Neutrophil (primary cell): ENCODE results near the gene PRR7.

Experiments
- H3K27ac ChIP-seq: fragments of 200-600 bp; sonication (generic); 2 replicates; pipeline ENCODE4 v1.5.1; 2016; ENCODE audit warnings: mild to moderate bottlenecking, moderate library complexity
- H3K27me3 ChIP-seq: fragments of 200-600 bp; sonication (generic); 2 replicates; pipeline ENCODE4 v1.6.0; 2016; ENCODE audit warnings: mild to moderate bottlenecking
- H3K36me3 ChIP-seq: fragments of 200-600 bp; sonication (generic); 2 replicates; pipeline ENCODE4 v1.5.1; 2017
- H3K4me1 ChIP-seq, 2 experiments: fragments of 200-600 bp in 1 of 2; sonication (generic) in 1 of 2; 1 replicate in 1 of 2; 2 replicates in 1 of 2; pipeline versions ENCODE4 v1.5.1 to v1.6.1; 2013 to 2016; ENCODE audit warnings: low read depth in 1 of 2, low read length in 1 of 2, mild to moderate bottlenecking in 1 of 2, moderate library complexity in 1 of 2; ENCODE audit not compliant: control insufficient read depth in 1 of 2, insufficient read depth in 1 of 2
- H3K4me3 ChIP-seq, 2 experiments: fragments of 200-600 bp in 1 of 2; sonication (generic) in 1 of 2; 1 replicate in 1 of 2; 2 replicates in 1 of 2; pipeline ENCODE4 v1.5.1; 2013 to 2016; ENCODE audit warnings: low read depth in 1 of 2, low read length in 1 of 2, mild to moderate bottlenecking in 1 of 2, moderate library complexity in 1 of 2
- H3K9me3 ChIP-seq: fragments of 200-600 bp; sonication (generic); 2 replicates; pipeline ENCODE4 v1.5.1; 2016
- TF ChIP-seq, protein P1 (sequence below): fragments of 200-600 bp; sonication (generic); IDR thresholded peaks from 2 replicates; pipeline ENCODE4 v1.5.1; 2016; ENCODE audit warnings: antibody characterized with exemption

Gene PRR7

DNA sequence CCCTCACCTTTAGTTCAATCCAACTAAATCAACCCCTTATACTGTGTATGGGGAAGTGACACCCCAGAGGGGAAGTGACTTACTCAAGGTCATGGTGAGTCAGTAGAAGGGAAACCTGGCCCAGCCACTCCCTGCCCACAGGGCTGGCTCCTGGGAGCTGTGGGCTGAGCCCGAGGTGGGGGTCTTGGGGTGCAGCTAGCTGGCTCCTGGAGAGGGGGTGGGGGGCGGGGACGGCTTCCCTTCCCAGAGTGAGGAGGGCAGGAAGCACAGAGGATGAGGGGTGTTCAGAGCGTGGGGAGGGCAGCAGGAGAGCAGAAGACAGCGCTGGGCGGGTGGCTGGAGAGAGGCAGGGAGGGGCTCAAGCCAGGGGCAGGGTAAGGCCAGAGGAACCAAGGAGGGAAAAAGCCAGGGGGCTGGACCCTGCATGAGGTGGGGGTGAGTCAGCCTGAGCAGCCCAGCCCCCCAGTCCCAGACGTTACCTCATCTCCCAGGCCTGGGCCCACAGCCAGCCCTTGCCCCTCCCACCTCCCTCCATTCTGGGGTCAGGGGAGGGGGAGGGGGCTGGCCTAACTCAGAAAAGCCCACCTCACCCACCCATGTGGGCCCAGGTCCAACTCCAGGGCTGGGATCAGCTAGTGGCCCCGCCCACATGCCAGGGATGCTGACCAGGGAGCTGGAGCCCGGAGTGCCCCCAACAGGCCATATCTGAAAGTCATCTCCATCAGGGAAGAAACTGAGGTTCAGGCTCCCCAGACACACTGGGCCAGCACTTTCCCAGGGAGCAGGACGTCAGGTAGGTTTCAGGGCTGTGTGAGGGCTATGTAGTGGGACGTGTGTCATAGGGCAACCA lies 48.0 kb downstream of the PRR7 start:
- TF ChIP-seq, protein P1, sequence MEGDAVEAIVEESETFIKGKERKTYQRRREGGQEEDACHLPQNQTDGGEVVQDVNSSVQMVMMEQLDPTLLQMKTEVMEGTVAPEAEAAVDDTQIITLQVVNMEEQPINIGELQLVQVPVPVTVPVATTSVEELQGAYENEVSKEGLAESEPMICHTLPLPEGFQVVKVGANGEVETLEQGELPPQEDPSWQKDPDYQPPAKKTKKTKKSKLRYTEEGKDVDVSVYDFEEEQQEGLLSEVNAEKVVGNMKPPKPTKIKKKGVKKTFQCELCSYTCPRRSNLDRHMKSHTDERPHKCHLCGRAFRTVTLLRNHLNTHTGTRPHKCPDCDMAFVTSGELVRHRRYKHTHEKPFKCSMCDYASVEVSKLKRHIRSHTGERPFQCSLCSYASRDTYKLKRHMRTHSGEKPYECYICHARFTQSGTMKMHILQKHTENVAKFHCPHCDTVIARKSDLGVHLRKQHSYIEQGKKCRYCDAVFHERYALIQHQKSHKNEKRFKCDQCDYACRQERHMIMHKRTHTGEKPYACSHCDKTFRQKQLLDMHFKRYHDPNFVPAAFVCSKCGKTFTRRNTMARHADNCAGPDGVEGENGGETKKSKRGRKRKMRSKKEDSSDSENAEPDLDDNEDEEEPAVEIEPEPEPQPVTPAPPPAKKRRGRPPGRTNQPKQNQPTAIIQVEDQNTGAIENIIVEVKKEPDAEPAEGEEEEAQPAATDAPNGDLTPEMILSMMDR, result no peak
- Histone ChIP-seq H3K27me3 (no peaks in the 10 kb centered on the region), H3K4me3 (peak overlapping the region; percentile 90 to 99), H3K36me3 (peaks cover 65% of the 10 kb centered on the region), H3K27ac (peak overlapping the region; percentile 99), H3K4me1 (peaks cover 69 to 85% of the 10 kb centered on the region in 2 experiments), H3K9me3 (no peaks in the 10 kb centered on the region)

DNA sequence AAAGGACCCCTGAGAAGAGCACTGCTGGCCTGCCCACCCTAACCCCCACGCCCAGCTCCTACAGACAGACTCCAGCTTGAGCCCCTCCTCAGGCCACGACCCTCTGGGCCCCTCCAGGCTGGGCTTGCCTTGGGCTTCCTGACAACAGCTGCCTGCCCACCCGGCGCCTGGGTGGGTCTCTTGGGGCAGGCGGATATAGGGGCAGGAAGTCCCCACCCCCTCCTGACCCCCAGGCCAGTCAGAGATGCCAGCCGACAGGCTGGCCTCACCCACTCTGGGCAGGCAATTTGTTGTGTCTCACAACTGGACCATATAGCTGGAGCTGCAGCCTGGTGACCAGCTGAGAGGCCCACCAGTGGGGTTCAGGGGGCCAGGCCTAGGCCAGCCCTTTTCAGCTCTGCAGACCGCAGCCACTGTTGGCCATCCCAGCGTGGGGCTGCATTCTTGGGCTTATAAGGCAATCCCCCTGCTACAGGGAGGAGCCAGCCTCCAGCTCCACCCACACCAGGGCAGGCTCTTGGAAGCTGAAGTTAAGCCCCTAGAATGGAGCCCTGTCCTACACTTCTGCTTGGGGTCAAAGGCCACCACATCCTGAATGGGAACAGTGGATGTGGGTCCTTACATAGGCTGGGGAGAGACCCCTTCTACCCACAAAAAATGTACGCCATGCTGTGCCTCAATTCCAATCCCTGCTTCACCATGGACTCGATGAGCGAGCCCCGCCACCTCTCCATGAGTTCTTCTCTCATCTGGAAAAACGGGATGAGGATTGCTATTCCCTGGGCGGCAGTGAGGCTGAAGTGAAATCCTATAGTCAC lies 48.8 kb downstream of the PRR7 start:
- peak overlapping the region; percentile 99 for H3K27ac ChIP-seq
- peaks cover 56% of the 10 kb centered on the region for H3K36me3 ChIP-seq
- no peaks in the 10 kb centered on the region for H3K27me3 ChIP-seq
- peak overlapping the region; percentile 90 to 99 for H3K4me3 ChIP-seq
- H3K4me1 ChIP-seq, result peaks cover 76 to 93% of the 10 kb centered on the region in 2 experiments
- H3K9me3 ChIP-seq, result no peaks in the 10 kb centered on the region
- TF ChIP-seq, protein P1, result no peak

GRCh38 chr5:177496070-177496726 lies 49.6 kb downstream of the PRR7 start:
- H3K4me3 ChIP-seq, result peak overlapping the region; percentile 90 to 99
- H3K9me3 ChIP-seq, result no peaks in the 10 kb centered on the region
- H3K27ac ChIP-seq, result peak overlapping the region; percentile 99
- peaks cover 76 to 94% of the 10 kb centered on the region in 2 experiments for H3K4me1 ChIP-seq
- peaks cover 51% of the 10 kb centered on the region for H3K36me3 ChIP-seq
- TF ChIP-seq, protein P1, result peak; percentile 43
- H3K27me3 ChIP-seq, result no peaks in the 10 kb centered on the region

DNA sequence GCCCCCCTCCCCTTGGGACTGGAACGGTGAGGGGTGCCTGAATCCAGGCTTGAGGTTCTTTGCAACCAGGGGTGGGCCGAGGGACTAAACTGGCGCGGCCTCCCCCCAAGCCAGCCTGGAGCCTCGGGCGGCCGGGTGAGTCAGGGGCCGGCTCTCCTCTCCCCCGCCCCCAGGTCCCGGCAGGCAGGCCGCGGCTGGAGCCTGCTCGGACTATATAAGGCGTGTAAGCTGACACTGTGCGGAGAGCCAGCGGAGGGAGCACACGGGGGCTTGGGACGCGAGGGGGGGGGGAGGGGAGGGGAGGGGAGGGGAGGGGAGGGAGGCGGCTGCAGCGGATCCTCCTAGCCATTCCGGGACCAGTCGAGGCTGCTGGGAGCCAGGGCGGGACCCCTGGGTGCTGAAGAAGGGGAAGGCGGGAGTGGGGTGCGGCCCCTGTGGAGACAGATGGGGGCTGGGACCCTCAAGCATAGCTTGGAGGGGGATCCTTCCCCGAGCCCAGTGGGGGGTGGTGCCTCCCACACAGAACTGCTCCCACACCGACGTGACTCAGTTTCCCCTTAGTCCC lies 50.2 kb downstream of the PRR7 start:
- Histone ChIP-seq H3K4me1 (peaks cover 79 to 94% of the 10 kb centered on the region in 2 experiments), H3K27me3 (no peaks in the 10 kb centered on the region), H3K27ac (peak overlapping the region; percentile 99), H3K36me3 (peaks cover 51% of the 10 kb centered on the region), H3K4me3 (peak overlapping the region; percentile 90 to 99), H3K9me3 (no peaks in the 10 kb centered on the region)
- TF ChIP-seq, protein P1, result no peak
